H1 (cell line): ENCODE results near the gene JMJD1C. TPM values are rescaled to one million over a fixed set of nuclear protein-coding genes. Genes with fewer than 3 reads are reported as not detected.
"Not testable (repeated sequence)": the region's sequence is repeated elsewhere in the genome, so short reads cannot be mapped to it uniquely, and the experiment has no call there.

Experiments used
- CTCF ChIA-PET: fragments of 300-600 bp; sonication (Branson Sonifier 250); formaldehyde crosslinking; loops from one replicate; lab custom pipeline; 2021; ENCODE audit not compliant: partially characterized antibody; lab: Charles Lee
- POLR2A ChIA-PET: fragments of 300-600 bp; sonication (Branson Sonifier 250); formaldehyde crosslinking; loops from one replicate; lab custom pipeline; 2021; ENCODE audit warnings: inconsistent platforms; ENCODE audit not compliant: partially characterized antibody; lab: Charles Lee
- DNase-seq, 2 experiments: peaks; one replicate each; pipeline versions ENCODE4 v3.0.0 to v3.0.0-alpha.2; 2010 to 2022; ENCODE audit warnings: low spot score in 2 of 2, low read depth in 1 of 2, mixed read lengths in 1 of 2
- FAIRE-seq: peaks from 2 replicates; lab custom pipeline; 2011; peaks lifted over from hg19 to GRCh38; lab: Jason Lieb, UNC
- H2AFZ ChIP-seq: 2 replicates; pipeline ENCODE4 v1.8.1; 2012; ENCODE audit warnings: low read length, inconsistent platforms
- H2AK5ac ChIP-seq: 2 replicates; pipeline ENCODE4 v1.6.1; 2013; ENCODE audit warnings: low read depth, low read length
- H2BK120ac ChIP-seq: replicated peaks from 2 replicates; pipeline ENCODE3; 2013; ENCODE audit warnings: low read depth, low read length, inconsistent platforms
- H2BK12ac ChIP-seq: 2 replicates; pipeline ENCODE4 v1.6.1; 2013; ENCODE audit warnings: low read depth, low read length
- H2BK15ac ChIP-seq: 2 replicates; pipeline ENCODE4 v1.6.1; 2013; ENCODE audit warnings: low read length
- H2BK20ac ChIP-seq: 2 replicates; pipeline ENCODE4 v1.6.1; 2013; ENCODE audit warnings: low read length
- H2BK5ac ChIP-seq: 2 replicates; pipeline ENCODE4 v1.6.1; 2013; ENCODE audit warnings: low read depth, low read length
- H3K14ac ChIP-seq: 2 replicates; pipeline ENCODE4 v1.6.1; 2013; ENCODE audit warnings: inconsistent platforms; ENCODE audit not compliant: insufficient read length
- H3K18ac ChIP-seq: 2 replicates; pipeline ENCODE4 v1.6.1; 2013; ENCODE audit warnings: low read length; ENCODE audit errors: extremely low read depth
- H3K23ac ChIP-seq: 2 replicates; pipeline ENCODE4 v1.6.1; 2013; ENCODE audit warnings: inconsistent platforms; ENCODE audit not compliant: insufficient read length
- H3K23me2 ChIP-seq: 2 replicates; pipeline ENCODE4 v1.6.1; 2013; ENCODE audit warnings: low read depth, low read length
- H3K27ac ChIP-seq: 2 replicates; pipeline ENCODE4 v1.6.1; 2011; ENCODE audit warnings: low read depth, low read length, inconsistent platforms
- H3K27me3 ChIP-seq, 4 experiments: replicated peaks in 1 of 4; 1 replicate in 1 of 4; 2 replicates in 3 of 4; pipeline versions ENCODE4 v1.6.1 to v1.8.1; 2011 to 2013; ENCODE audit warnings: low read length in 3 of 4, mild to moderate bottlenecking in 3 of 4, inconsistent platforms in 2 of 4, mixed read lengths in 2 of 4, moderate library complexity in 1 of 4; ENCODE audit not compliant: control insufficient read depth in 3 of 4, insufficient read depth in 3 of 4; ENCODE audit errors: extremely low read depth in 1 of 4
- H3K36me3 ChIP-seq, 4 experiments: 2 replicates each; pipeline versions ENCODE4 v1.6.1 to v1.8.1; 2011 to 2013; ENCODE audit warnings: mild to moderate bottlenecking in 4 of 4, low read length in 3 of 4, moderate library complexity in 2 of 4, control low read depth in 1 of 4, inconsistent platforms in 1 of 4; ENCODE audit not compliant: insufficient read depth in 4 of 4, control insufficient read depth in 2 of 4
- H3K4ac ChIP-seq: replicated peaks from 2 replicates; pipeline ENCODE3; 2013; ENCODE audit warnings: low read length, low read depth, mixed read lengths, inconsistent platforms; ENCODE audit not compliant: insufficient read length
- H3K4me1 ChIP-seq, 4 experiments: replicated peaks in 1 of 4; 1 replicate in 1 of 4; 2 replicates in 3 of 4; pipeline versions ENCODE4 v1.6.1 to v1.8.1; 2011 to 2013; ENCODE audit warnings: low read length in 3 of 4, inconsistent platforms in 2 of 4, mixed read lengths in 1 of 4; ENCODE audit not compliant: insufficient read depth in 4 of 4, control insufficient read depth in 3 of 4
- H3K4me2 ChIP-seq, 2 experiments: 2 replicates each; pipeline versions ENCODE4 v1.6.1 to v1.8.1; 2011 to 2013; ENCODE audit warnings: low read depth in 2 of 2, low read length in 2 of 2, control low read depth in 1 of 2, inconsistent platforms in 1 of 2, mild to moderate bottlenecking in 1 of 2; ENCODE audit not compliant: insufficient read depth in 1 of 2
- H3K4me3 ChIP-seq, 4 experiments: fragments of 200-600, 300-600 bp in 1 of 4; sonication (generic), shearing (Covaris generic), sonication (Bioruptor Twin) in 1 of 4; 2 replicates each; pipeline versions ENCODE4 v1.5.1 to v1.8.1; 2011 to 2016; ENCODE audit warnings: low read length in 4 of 4, low read depth in 3 of 4, control low read depth in 2 of 4, inconsistent platforms in 2 of 4, mild to moderate bottlenecking in 2 of 4, mixed read lengths in 1 of 4, moderate library complexity in 1 of 4; ENCODE audit not compliant: insufficient read depth in 2 of 4; ENCODE audit errors: extremely low read depth in 1 of 4
- H3K56ac ChIP-seq: replicated peaks from 2 replicates; pipeline ENCODE3; 2013; ENCODE audit warnings: low read depth, mild to moderate bottlenecking, mixed read lengths, low read length, inconsistent platforms; ENCODE audit not compliant: insufficient read length
- H3K79me1 ChIP-seq: 2 replicates; pipeline ENCODE4 v1.6.1; 2013; ENCODE audit warnings: low read depth, low read length, control low read depth
- H3K79me2 ChIP-seq, 2 experiments: 2 replicates each; pipeline versions ENCODE4 v1.6.1 to v1.8.1; 2012 to 2013; ENCODE audit warnings: low read length in 2 of 2, mild to moderate bottlenecking in 2 of 2, inconsistent platforms in 1 of 2; ENCODE audit not compliant: insufficient read depth in 2 of 2, control insufficient read depth in 1 of 2
- H3K9ac ChIP-seq, 4 experiments: replicated peaks in 1 of 4; 1 replicate in 1 of 4; 2 replicates in 3 of 4; pipeline versions ENCODE4 v1.6.1 to v1.8.1; 2011 to 2013; ENCODE audit warnings: low read depth in 3 of 4, low read length in 3 of 4, control low read depth in 2 of 4, mild to moderate bottlenecking in 2 of 4, moderate library complexity in 2 of 4, inconsistent platforms in 1 of 4; ENCODE audit errors: extremely low read depth in 1 of 4
- H3K9me3 ChIP-seq, 2 experiments: 2 replicates each; pipeline versions ENCODE4 v1.6.1 to v1.8.1; 2012 to 2013; ENCODE audit warnings: mild to moderate bottlenecking in 2 of 2, moderate library complexity in 2 of 2, control low read depth in 1 of 2, inconsistent platforms in 1 of 2, low read depth in 1 of 2, low read length in 1 of 2, mixed read lengths in 1 of 2; ENCODE audit not compliant: insufficient read depth in 2 of 2
- H4K20me1 ChIP-seq, 2 experiments: replicated peaks in 1 of 2; 2 replicates each; pipeline versions ENCODE3 to v1.8.1; 2011 to 2013; ENCODE audit warnings: inconsistent platforms in 2 of 2, low read length in 2 of 2, mild to moderate bottlenecking in 1 of 2; ENCODE audit not compliant: insufficient read depth in 2 of 2, control insufficient read depth in 1 of 2
- H4K5ac ChIP-seq: 2 replicates; pipeline ENCODE4 v1.6.1; 2013; ENCODE audit warnings: low read length, low read depth, mixed read lengths, inconsistent platforms; ENCODE audit not compliant: insufficient read length
- H4K8ac ChIP-seq: 2 replicates; pipeline ENCODE4 v1.8.0; 2013; ENCODE audit warnings: mild to moderate bottlenecking, moderate library complexity, low read length, inconsistent platforms; ENCODE audit not compliant: insufficient read depth; ENCODE audit errors: extremely low read depth
- H4K91ac ChIP-seq: replicated peaks from 2 replicates; pipeline ENCODE3; 2013; ENCODE audit warnings: low read length, mixed read lengths, inconsistent platforms; ENCODE audit not compliant: insufficient read length
- KDM4A ChIP-seq: IDR thresholded peaks from one replicate; pipeline ENCODE4 v1.7.1; 2012; ENCODE audit warnings: low read depth, mild to moderate bottlenecking, moderate library complexity, low read length, inconsistent platforms; ENCODE audit not compliant: severe bottlenecking
- WGBS, 2 experiments: shearing (Covaris generic) in 1 of 2; methylation state at CpG; one replicate each; pipeline versions ENCODE4 v1.1.6 to v1.1.7; 2013 to 2015; ENCODE audit warnings: low lambda C conversion rate in 2 of 2, mixed read lengths in 2 of 2, inconsistent platforms in 1 of 2, low coverage in 1 of 2, missing lambda C conversion rate in 1 of 2; ENCODE audit not compliant: insufficient replicate concordance in 2 of 2, insufficient coverage in 1 of 2, insufficient read length in 1 of 2; ENCODE audit errors: extremely low coverage in 1 of 2, missing lambda C conversion rate in 1 of 2; 5-methylcytosine and 5-hydroxymethylcytosine counted together
- polyA plus RNA-seq, 7 experiments: library from polyadenylated mRNA; depleted of rRNA in 3 of 7; stranded (reverse) in 5 of 7; unstranded in 2 of 7; fragments of >200 nt in 5 of 7; fragments of 200-250 nt in 2 of 7; gene quantifications; 1 replicate in 5 of 7; 2 replicates in 1 of 7; 4 replicates in 1 of 7; pipeline versions ENCODE4 v1.2.1 to v1.2.3, GENCODE V29; 2011 to 2013; ENCODE audit warnings: missing spikeins in 2 of 7, mixed read lengths in 2 of 7
- total RNA-seq: library from RNA; stranded (reverse); fragmentation: NEBNext Ultra II Directional; extraction: Animal tissue kit (Norgen Biotek cat#: 25700); gene quantifications from 2 replicates; pipeline ENCODE4 v1.2.1, GENCODE V29; 2021

The JMJD1C gene
- total and polyA plus RNA-seq, 2 of the 8 experiments (the other 6 are each of a cell fraction or from before 2014, with no cell fraction given), result 54.5 to 210 TPM

DNA sequence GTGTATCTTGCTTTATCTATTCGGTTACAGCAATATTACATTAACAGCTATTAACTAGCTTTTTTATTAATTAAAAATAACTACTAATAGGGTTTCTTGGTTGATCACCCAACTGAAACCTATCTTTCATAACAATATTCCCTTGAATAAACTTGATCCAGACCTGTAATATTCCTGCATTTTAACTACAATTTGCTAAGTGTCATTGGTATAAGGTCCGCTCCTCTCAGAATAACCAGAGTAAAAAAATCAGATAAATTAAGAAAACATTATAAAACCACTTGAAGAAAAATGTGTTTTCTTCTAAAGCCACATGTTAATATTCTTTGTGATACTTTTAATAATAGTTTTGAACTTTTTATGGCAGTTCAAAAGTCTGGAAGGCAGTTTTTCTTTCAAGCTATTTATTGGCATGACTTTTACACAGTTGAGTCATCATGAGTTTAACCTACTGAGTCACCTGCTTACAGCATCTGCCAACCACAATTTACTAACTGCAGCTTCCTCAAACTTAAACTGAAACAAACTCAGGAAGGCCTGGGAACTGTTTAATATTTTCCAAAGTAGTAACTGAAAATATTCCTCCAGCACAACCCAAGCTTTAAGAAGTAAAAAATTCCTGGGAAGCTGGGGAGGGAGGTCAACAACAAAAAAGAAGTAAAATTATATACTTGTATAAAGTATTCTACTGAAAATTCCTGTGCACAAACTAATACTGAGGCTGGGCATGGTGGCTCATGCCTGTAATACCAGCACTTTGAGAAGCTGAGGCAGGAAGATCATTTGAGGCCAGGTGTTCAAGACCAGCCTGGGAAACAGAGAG, 229.5 kb downstream of the JMJD1C start (continued):
- TF ChIP-seq KDM4A, result no peak
- TF ChIP-seq, all 59 proteins: peak for 0

DNA sequence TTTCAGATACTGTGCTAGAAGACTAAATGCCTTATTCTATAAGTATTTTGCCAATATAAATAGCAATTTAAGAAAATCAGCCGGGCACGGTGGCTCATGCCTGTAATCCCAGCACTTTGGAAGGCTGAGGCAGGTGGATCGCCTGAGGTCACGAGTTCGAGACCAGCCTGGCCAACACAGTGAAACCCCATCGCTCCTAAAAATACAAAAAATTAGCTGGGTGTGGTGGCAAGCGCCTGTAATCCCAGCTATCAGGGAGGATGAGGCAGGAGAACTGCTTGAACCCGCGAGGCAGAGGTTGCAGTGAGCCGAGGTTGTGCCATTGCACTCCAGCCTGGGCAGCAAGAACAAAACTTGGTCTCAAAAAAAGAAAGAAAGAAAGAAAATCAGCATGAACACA, 230.6 kb downstream of the JMJD1C start:
- H3K4me3 ChIP-seq, H4K91ac ChIP-seq, H2BK12ac ChIP-seq, H2BK20ac ChIP-seq, H3K14ac ChIP-seq, H2AFZ ChIP-seq, H2BK5ac ChIP-seq, H3K79me1 ChIP-seq, H3K9me3 ChIP-seq, H2BK120ac ChIP-seq, H2BK15ac ChIP-seq, H4K5ac ChIP-seq, H3K36me3 ChIP-seq, H3K27ac ChIP-seq, H3K4ac ChIP-seq, H3K23ac ChIP-seq, H3K18ac ChIP-seq, H3K4me1 ChIP-seq, H2AK5ac ChIP-seq, H3K4me2 ChIP-seq, DNase-seq, H3K27me3 ChIP-seq, FAIRE-seq, H3K23me2 ChIP-seq, H4K8ac ChIP-seq, H3K9ac ChIP-seq, H3K56ac ChIP-seq: not testable (repeated sequence)
- peaks cover 4 to 44% of the 10 kb centered on the region in 2 experiments for H4K20me1 ChIP-seq
- WGBS, 2 experiments, result 97% methylated on average over 10 of the region's 10 CpGs; no CpG with 5 or more reads in 1 of the 2 experiments
- H3K79me2 ChIP-seq, result peaks cover 10 to 100% of the 10 kb centered on the region in 2 experiments; a peak in 3 of 4 replicates
- POLR2A ChIA-PET, result interaction anchor here (3.1 kb wide), 1 partner anchor 395 kb away, joined by 8 read pairs; no protein-coding TSS in a partner anchor
- CTCF ChIA-PET, result interaction anchor here (1.0 to 1.4 kb wide), 3 partner anchors 10 to 394 kb away, joined by 3 to 4 read pairs (median 3); no protein-coding TSS in a partner anchor
